ENCODE results near the gene NLRP10. TPM values are rescaled to one million over a fixed set of nuclear protein-coding genes. Genes with fewer than 3 reads are reported as not detected.
"Not testable (repeated sequence)": the region's sequence is repeated elsewhere in the genome, so short reads cannot be mapped to it uniquely, and the experiment has no call there.

NLRP10 gene
- total and polyA plus RNA-seq, 2 experiments from 2014 or later, result not detected

GRCh38 chr11:8000390-8000789, 35.1 kb upstream of the NLRP10 start:
- DNase-seq (ENCODE audit: low read depth in 1 of 2, low spot score in 1 of 2), result no peak
- no peak for TF ChIP-seq CTCF (IDR thresholded peaks at IDR 0.05; ENCODE audit: low read depth, low read length)
- no peaks in the 10 kb centered on the region for H3K9me3 ChIP-seq (ENCODE audit: low read depth)
- H3K36me3 ChIP-seq, result peaks cover 33% of the 10 kb centered on the region
- no peak overlapping the region for H3K27ac ChIP-seq
- no peaks in the 10 kb centered on the region for H3K27me3 ChIP-seq
- H3K4me1 ChIP-seq (ENCODE audit: low read depth), result no peaks in the 10 kb centered on the region
- H3K4me3 ChIP-seq, result no peak overlapping the region

- H3K9me3 ChIP-seq (ENCODE audit: low read depth), result no peaks in the 10 kb centered on the region
- H3K36me3 ChIP-seq, result peaks cover 39% of the 10 kb centered on the region
Measured at GRCh38 chr11:7999795-8000194, 34.5 kb upstream of the NLRP10 start.

DNA sequence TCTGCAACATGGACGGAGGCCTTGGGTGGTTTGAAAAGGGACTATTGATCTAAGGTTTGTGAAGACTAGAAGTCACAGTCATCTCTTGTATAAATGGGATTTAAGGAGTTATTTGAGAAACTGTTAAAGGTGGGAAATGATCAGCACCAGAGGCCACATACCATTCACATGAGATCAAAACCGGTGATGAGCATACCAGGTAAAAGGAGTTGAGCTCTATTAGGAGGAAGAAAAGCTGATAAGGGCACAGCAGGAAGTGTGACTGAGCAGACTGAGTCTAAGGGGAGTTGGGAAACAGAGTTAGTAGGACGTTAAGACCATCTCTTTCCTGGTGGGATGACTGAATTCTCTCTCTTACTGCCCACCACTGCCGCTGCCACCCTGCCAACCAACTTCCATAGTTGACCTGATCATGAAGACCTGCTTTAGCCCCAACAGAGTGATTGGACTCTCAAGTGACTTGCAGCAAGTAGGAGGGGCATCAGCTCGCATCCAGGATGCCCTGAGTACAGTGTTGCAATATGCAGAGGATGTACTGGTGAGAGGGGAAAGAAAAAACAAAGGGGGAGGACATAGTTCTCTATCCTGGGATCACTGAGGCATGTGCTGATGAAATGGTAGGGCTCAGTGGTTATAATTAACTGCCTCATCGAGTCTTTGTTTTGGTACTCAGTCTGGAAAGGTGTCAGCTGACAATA, 29.5 kb upstream of the NLRP10 start:
- Histone ChIP-seq H3K27ac (no peak overlapping the region), H3K4me1 (ENCODE audit: low read depth) (no peaks in the 10 kb centered on the region), H3K9me3 (ENCODE audit: low read depth) (no peaks in the 10 kb centered on the region), H3K36me3 (peaks cover 65% of the 10 kb centered on the region), H3K4me3 (no peak overlapping the region), H3K27me3 (no peaks in the 10 kb centered on the region)
- TF ChIP-seq CTCF (IDR thresholded peaks at IDR 0.05; ENCODE audit: low read depth, low read length), result no peak
- DNase-seq (ENCODE audit: low read depth in 1 of 2, low spot score in 1 of 2), result no peak

More at GRCh38 chr11:7999795-8000194, 34.5 kb upstream of the NLRP10 start:
- no peak for TF ChIP-seq CTCF (IDR thresholded peaks at IDR 0.05; ENCODE audit: low read depth, low read length)
- Histone ChIP-seq H3K27ac (peak overlapping the region; percentile 17), H3K4me1 (ENCODE audit: low read depth) (no peaks in the 10 kb centered on the region), H3K4me3 (no peak overlapping the region), H3K27me3 (no peaks in the 10 kb centered on the region)
- DNase-seq (ENCODE audit: low read depth in 1 of 2, low spot score in 1 of 2), result no peak

DNA sequence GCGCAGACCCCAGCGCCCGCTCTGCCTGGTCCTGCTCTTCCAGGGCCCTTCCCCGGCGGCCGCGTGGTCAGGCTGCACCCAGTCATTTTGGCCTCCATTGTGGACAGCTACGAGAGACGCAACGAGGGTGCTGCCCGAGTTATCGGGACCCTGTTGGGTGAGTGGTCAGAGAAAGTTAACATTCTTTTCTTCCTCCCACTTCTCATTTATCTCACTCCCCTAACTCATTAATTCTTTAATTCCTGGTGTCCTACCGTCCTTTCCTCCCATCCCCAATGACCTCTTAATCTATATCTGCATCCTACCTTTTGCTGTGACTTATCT, 22.3 kb upstream of the NLRP10 start:
- H3K4me3 ChIP-seq, result peak overlapping the region; percentile 52
- peak overlapping the region; percentile 65 for H3K27ac ChIP-seq
- H3K36me3 ChIP-seq, result peaks cover 13% of the 10 kb centered on the region
- H3K4me1 ChIP-seq (ENCODE audit: low read depth); H3K9me3 ChIP-seq (ENCODE audit: low read depth); DNase-seq (ENCODE audit: low read depth in 1 of 2, low spot score in 1 of 2); H3K27me3 ChIP-seq: not testable (repeated sequence)

- peak; percentile 81 for TF ChIP-seq CTCF (IDR thresholded peaks at IDR 0.05; ENCODE audit: low read depth, low read length)
- peak; percentile 99 to 100 for DNase-seq (ENCODE audit: low read depth in 1 of 2, low spot score in 1 of 2)
- Histone ChIP-seq H3K27ac (peak within 1 kb of the TSS; percentile 65), H3K36me3 (peaks cover 8% of the 10 kb centered on the region), H3K27me3 (no peaks in the 10 kb centered on the region), H3K4me3 (peak within 1 kb of the TSS; percentile 52), H3K9me3 (ENCODE audit: low read depth) (no peaks in the 10 kb centered on the region), H3K4me1 (ENCODE audit: low read depth) (peaks cover 6% of the 10 kb centered on the region)
Measured at GRCh38 chr11:7986768-7987559, 21.7 kb upstream of the NLRP10 start, which contains the start of gene EIF3F. Gene EIF3F (plus strand): TSS chr11:7987337. CDS start chr11:7987353, 16 bp downstream.
